ENCODE results near the gene MPV17.
"Not testable (repeated sequence)": the region's sequence is repeated elsewhere in the genome, so short reads cannot be mapped to it uniquely, and the experiment has no call there.

The MPV17 gene

GRCh38 chr2:27300606-27301005 is 22.3 kb downstream of the MPV17 start:
- not testable (repeated sequence) for H3K9ac ChIP-seq (ENCODE audit: low read depth, low read length, poor library complexity); H4K91ac ChIP-seq (ENCODE audit: low read depth, low read length, poor library complexity); H2BK120ac ChIP-seq (ENCODE audit: low read depth, low read length); H3K18ac ChIP-seq (ENCODE audit: low read length); H3K9me3 ChIP-seq (replicated peaks in 1 of 2; ENCODE audit: control insufficient read depth in 2 of 2, insufficient read depth in 1 of 2, low read depth in 1 of 2, low read length in 2 of 2); H2BK12ac ChIP-seq (ENCODE audit: low read length); H2AK5ac ChIP-seq (ENCODE audit: low read depth, low read length); H3K4me2 ChIP-seq (ENCODE audit: insufficient read depth, low read length, poor library complexity, severe bottlenecking); H3K14ac ChIP-seq (ENCODE audit: low read length); H2AFZ ChIP-seq (ENCODE audit: low read length); H2BK15ac ChIP-seq (ENCODE audit: low read length); H2BK5ac ChIP-seq (ENCODE audit: low read length); H3K27ac ChIP-seq (replicated peaks; ENCODE audit: low read length); H3K4me1 ChIP-seq (ENCODE audit: control insufficient read depth in 2 of 2, insufficient read depth in 1 of 2, low read depth in 1 of 2, low read length in 2 of 2); H3K36me3 ChIP-seq (replicated peaks in 1 of 2; ENCODE audit: control insufficient read depth in 2 of 2, insufficient read depth in 2 of 2, low read length in 2 of 2); DNase-seq (ENCODE audit: low spot score); H3K79me1 ChIP-seq (ENCODE audit: low read depth, low read length); H4K8ac ChIP-seq (ENCODE audit: low read depth, low read length); H3K4ac ChIP-seq (ENCODE audit: low read length); H3K23ac ChIP-seq (ENCODE audit: low read depth, low read length, poor library complexity); H3K4me3 ChIP-seq (ENCODE audit: low read length in 2 of 2)
- H3K27me3 ChIP-seq (ENCODE audit: control insufficient read depth in 3 of 3, insufficient read depth in 3 of 3, low read depth in 1 of 3, low read length in 3 of 3) = peaks cover 3 to 39% (median 9%) of the 10 kb centered on the region in 3 experiments
- WGBS, 2 donors (ENCODE audit: extremely low coverage in 2 of 2, insufficient read length in 2 of 2, insufficient replicate concordance in 1 of 2) = no CpG with 5 or more reads among the region's 4 CpGs

- Histone ChIP-seq H3K27me3 (ENCODE audit: control insufficient read depth in 3 of 3, insufficient read depth in 3 of 3, low read depth in 1 of 3, low read length in 3 of 3) (peaks cover 0 to 38% (median 0%) of the 10 kb centered on the region in 3 experiments), H3K4me2 (ENCODE audit: insufficient read depth, low read length, poor library complexity, severe bottlenecking) (no peak overlapping the region)
- WGBS, 2 donors (ENCODE audit: extremely low coverage in 2 of 2, insufficient read length in 2 of 2, insufficient replicate concordance in 1 of 2) = no CpG with 5 or more reads among the region's 18 CpGs
These were observed 24.4 kb downstream of the MPV17 start for GRCh38 chr2:27298391-27299080.

GRCh38 chr2:27297195-27297594 is 25.7 kb downstream of the MPV17 start:
- Histone ChIP-seq H3K23ac (ENCODE audit: low read depth, low read length, poor library complexity) (no peak overlapping the region), H4K91ac (ENCODE audit: low read depth, low read length, poor library complexity) (no peak overlapping the region), H2BK5ac (ENCODE audit: low read length) (no peak overlapping the region), H3K4me2 (ENCODE audit: insufficient read depth, low read length, poor library complexity, severe bottlenecking) (no peak overlapping the region), H3K27ac (replicated peaks; ENCODE audit: low read length) (no peak overlapping the region), H3K79me1 (ENCODE audit: low read depth, low read length) (no peaks in the 10 kb centered on the region), H3K27me3 (ENCODE audit: control insufficient read depth in 3 of 3, insufficient read depth in 3 of 3, low read depth in 1 of 3, low read length in 3 of 3) (peaks cover 0 to 52% (median 0%) of the 10 kb centered on the region in 3 experiments), H3K9me3 (replicated peaks in 1 of 2; ENCODE audit: control insufficient read depth in 2 of 2, insufficient read depth in 1 of 2, low read depth in 1 of 2, low read length in 2 of 2) (no peaks in the 10 kb centered on the region), H2AFZ (ENCODE audit: low read length) (no peak overlapping the region), H3K4me1 (ENCODE audit: control insufficient read depth in 2 of 2, insufficient read depth in 1 of 2, low read depth in 1 of 2, low read length in 2 of 2) (no peaks in the 10 kb centered on the region), H3K4ac (ENCODE audit: low read length) (no peak overlapping the region), H2AK5ac (ENCODE audit: low read depth, low read length) (no peak overlapping the region), H3K18ac (ENCODE audit: low read length) (no peak overlapping the region), H2BK15ac (ENCODE audit: low read length) (no peak overlapping the region), H2BK120ac (ENCODE audit: low read depth, low read length) (no peak overlapping the region), H3K36me3 (replicated peaks in 1 of 2; ENCODE audit: control insufficient read depth in 2 of 2, insufficient read depth in 2 of 2, low read length in 2 of 2) (no peaks in the 10 kb centered on the region), H3K9ac (ENCODE audit: low read depth, low read length, poor library complexity) (no peak overlapping the region), H2BK12ac (ENCODE audit: low read length) (no peak overlapping the region), H3K14ac (ENCODE audit: low read length) (no peak overlapping the region), H3K4me3 (ENCODE audit: low read length in 2 of 2) (no peak overlapping the region), H4K8ac (ENCODE audit: low read depth, low read length) (no peak overlapping the region)
- no peak for DNase-seq (ENCODE audit: low spot score)
- no CpG with 5 or more reads among the region's 3 CpGs for WGBS, 2 donors (ENCODE audit: extremely low coverage in 2 of 2, insufficient read length in 2 of 2, insufficient replicate concordance in 1 of 2)

More at GRCh38 chr2:27298391-27299080, 24.4 kb downstream of the MPV17 start:
- H3K4ac ChIP-seq (ENCODE audit: low read length) = no peak overlapping the region
- no peak overlapping the region for H2BK120ac ChIP-seq (ENCODE audit: low read depth, low read length)
- H3K9me3 ChIP-seq (replicated peaks in 1 of 2; ENCODE audit: control insufficient read depth in 2 of 2, insufficient read depth in 1 of 2, low read depth in 1 of 2, low read length in 2 of 2) = no peaks in the 10 kb centered on the region
- H3K4me3 ChIP-seq (ENCODE audit: low read length in 2 of 2) = no peak overlapping the region
- H3K27ac ChIP-seq (replicated peaks; ENCODE audit: low read length) = no peak overlapping the region
- no peaks in the 10 kb centered on the region for H3K79me1 ChIP-seq (ENCODE audit: low read depth, low read length)
- peak overlapping the region; percentile 11 for H2AFZ ChIP-seq (ENCODE audit: low read length)
- H2BK15ac ChIP-seq (ENCODE audit: low read length) = no peak overlapping the region
- no peak overlapping the region for H2BK12ac ChIP-seq (ENCODE audit: low read length)
- no peak overlapping the region for H3K18ac ChIP-seq (ENCODE audit: low read length)
- no peak overlapping the region for H4K91ac ChIP-seq (ENCODE audit: low read depth, low read length, poor library complexity)
- H3K23ac ChIP-seq (ENCODE audit: low read depth, low read length, poor library complexity) = peak overlapping the region; percentile 89
- H2BK5ac ChIP-seq (ENCODE audit: low read length) = peak overlapping the region; percentile 71
- no peak for DNase-seq (ENCODE audit: low spot score)
- no peaks in the 10 kb centered on the region for H3K36me3 ChIP-seq (replicated peaks in 1 of 2; ENCODE audit: control insufficient read depth in 2 of 2, insufficient read depth in 2 of 2, low read length in 2 of 2)
- no peak overlapping the region for H3K9ac ChIP-seq (ENCODE audit: low read depth, low read length, poor library complexity)
- H3K14ac ChIP-seq (ENCODE audit: low read length) = no peak overlapping the region
- H4K8ac ChIP-seq (ENCODE audit: low read depth, low read length) = no peak overlapping the region
- H2AK5ac ChIP-seq (ENCODE audit: low read depth, low read length) = no peak overlapping the region
- H3K4me1 ChIP-seq (ENCODE audit: control insufficient read depth in 2 of 2, insufficient read depth in 1 of 2, low read depth in 1 of 2, low read length in 2 of 2) = no peaks in the 10 kb centered on the region

GRCh38 chr2:27296481-27296880 is 26.4 kb downstream of the MPV17 start:
- no CpG with 5 or more reads among the region's 4 CpGs for WGBS, 2 donors (ENCODE audit: extremely low coverage in 2 of 2, insufficient read length in 2 of 2, insufficient replicate concordance in 1 of 2)
- no peaks in the 10 kb centered on the region for H3K36me3 ChIP-seq (replicated peaks in 1 of 2; ENCODE audit: control insufficient read depth in 2 of 2, insufficient read depth in 2 of 2, low read length in 2 of 2)
- H4K91ac ChIP-seq (ENCODE audit: low read depth, low read length, poor library complexity) = no peak overlapping the region
- no peak overlapping the region for H3K27ac ChIP-seq (replicated peaks; ENCODE audit: low read length)
- no peak overlapping the region for H3K9ac ChIP-seq (ENCODE audit: low read depth, low read length, poor library complexity)
- H3K27me3 ChIP-seq (ENCODE audit: control insufficient read depth in 3 of 3, insufficient read depth in 3 of 3, low read depth in 1 of 3, low read length in 3 of 3) = peaks cover 0 to 59% (median 2%) of the 10 kb centered on the region in 3 experiments
- no peak overlapping the region for H3K4ac ChIP-seq (ENCODE audit: low read length)
- H2BK12ac ChIP-seq (ENCODE audit: low read length) = no peak overlapping the region
- no peak overlapping the region for H3K14ac ChIP-seq (ENCODE audit: low read length)
- no peaks in the 10 kb centered on the region for H3K9me3 ChIP-seq (replicated peaks in 1 of 2; ENCODE audit: control insufficient read depth in 2 of 2, insufficient read depth in 1 of 2, low read depth in 1 of 2, low read length in 2 of 2)
- no peak for DNase-seq (ENCODE audit: low spot score)
- H2BK15ac ChIP-seq (ENCODE audit: low read length) = no peak overlapping the region
- no peak overlapping the region for H3K23ac ChIP-seq (ENCODE audit: low read depth, low read length, poor library complexity)
- H2BK5ac ChIP-seq (ENCODE audit: low read length) = no peak overlapping the region
- H3K4me3 ChIP-seq (ENCODE audit: low read length in 2 of 2) = no peak overlapping the region
- no peak overlapping the region for H2BK120ac ChIP-seq (ENCODE audit: low read depth, low read length)
- no peak overlapping the region for H4K8ac ChIP-seq (ENCODE audit: low read depth, low read length)
- H3K79me1 ChIP-seq (ENCODE audit: low read depth, low read length) = no peaks in the 10 kb centered on the region
- H3K4me2 ChIP-seq (ENCODE audit: insufficient read depth, low read length, poor library complexity, severe bottlenecking) = no peak overlapping the region
- no peaks in the 10 kb centered on the region for H3K4me1 ChIP-seq (ENCODE audit: control insufficient read depth in 2 of 2, insufficient read depth in 1 of 2, low read depth in 1 of 2, low read length in 2 of 2)
- H2AFZ ChIP-seq (ENCODE audit: low read length) = no peak overlapping the region
- no peak overlapping the region for H2AK5ac ChIP-seq (ENCODE audit: low read depth, low read length)
- no peak overlapping the region for H3K18ac ChIP-seq (ENCODE audit: low read length)

All from neuronal stem cell (in vitro differentiated cells).